GM12873 (cell line): ENCODE data around the gene CDH12.

Source experiments
- CTCF ChIP-seq: IDR thresholded peaks from 2 replicates; pipeline ENCODE4 v1.5.1; 2012; ENCODE audit warnings: low read depth, mild to moderate bottlenecking, moderate library complexity, low read length, control low read depth; ENCODE audit not compliant: insufficient read depth; ENCODE audit errors: missing control alignments

The CDH12 gene

GRCh38 chr5:22852807-22853660 lies at the start of gene CDH12:
TSS of gene CDH12 (minus strand) at chr5:22853344.
- TF ChIP-seq CTCF = no peak

DNA sequence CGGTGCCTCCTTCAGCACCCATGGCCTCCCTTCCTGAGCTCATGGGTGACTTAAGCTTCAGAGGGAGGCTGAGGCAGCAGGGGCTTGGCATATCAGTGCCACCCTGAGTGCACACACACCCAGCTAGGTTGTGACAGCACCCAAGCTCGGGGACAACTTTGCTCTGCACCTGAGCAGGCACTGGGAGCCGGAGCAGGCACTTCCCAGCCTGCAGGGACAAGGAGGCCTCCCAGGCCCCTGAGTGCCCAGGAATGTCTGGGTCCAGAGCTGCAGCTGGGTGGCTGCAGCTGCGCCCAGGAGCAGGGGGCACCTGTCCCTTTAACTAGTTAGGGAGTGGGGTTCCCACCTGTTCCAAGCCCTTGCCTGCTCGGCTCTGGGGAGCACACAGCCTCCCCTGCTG lies 48.7 kb upstream of the CDH12 start:
- TF ChIP-seq CTCF = no peak

GRCh38 chr5:22900801-22901310 lies 47.7 kb upstream of the CDH12 start:
- no peak for TF ChIP-seq CTCF

- TF ChIP-seq CTCF = no peak
These were observed 46.2 kb upstream of the CDH12 start for GRCh38 chr5:22899341-22899740.

- TF ChIP-seq CTCF = no peak
These were observed 43.0 kb upstream of the CDH12 start for GRCh38 chr5:22896152-22896551.

- no peak for TF ChIP-seq CTCF
These were observed 39.3 kb upstream of the CDH12 start for GRCh38 chr5:22892441-22892840.

DNA sequence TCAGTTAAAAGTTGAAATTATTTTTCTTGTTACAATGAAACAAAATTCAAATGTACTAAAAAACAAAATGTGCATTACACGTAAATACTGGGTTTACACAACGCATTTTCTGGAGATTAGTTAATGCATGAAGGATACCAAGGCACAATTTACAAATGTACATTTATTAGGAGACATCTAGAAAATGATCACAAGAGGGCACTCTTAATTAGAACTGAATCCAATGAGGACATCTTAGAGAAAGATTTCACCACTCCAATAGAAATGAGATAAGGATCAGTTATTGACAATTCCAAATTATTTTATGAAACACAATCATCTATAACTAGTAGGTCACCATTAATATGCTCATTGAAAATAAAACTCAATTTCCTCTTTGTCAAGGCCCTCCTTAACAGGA lies 36.6 kb upstream of the CDH12 start:
- no peak for TF ChIP-seq CTCF
